ENCODE data around the gene PRDM16.

Gene PRDM16

GRCh38 chr1:3068564-3069431 lies at the start of gene PRDM16:
Gene PRDM16 (plus strand): TSS chr1:3069203. CDS start chr1:3069260, 57 bp downstream.
- no peak for DNase-seq (ENCODE audit: low read depth in 2 of 2)

- no peak for DNase-seq (ENCODE audit: low read depth in 2 of 2)
These were observed 49.4 kb upstream of the PRDM16 start for GRCh38 chr1:3019516-3020051.

- no peak for DNase-seq (ENCODE audit: low read depth in 2 of 2)
These were observed 48.6 kb upstream of the PRDM16 start for GRCh38 chr1:3020263-3020909.

- no peak for DNase-seq (ENCODE audit: low read depth in 2 of 2)
These were observed 47.8 kb upstream of the PRDM16 start, which contains the start of gene ACTRT2 for GRCh38 chr1:3021233-3021671. Gene ACTRT2 (plus strand): TSS chr1:3021467. CDS start chr1:3021687, 220 bp downstream.

GRCh38 chr1:3021801-3022401 lies 47.1 kb upstream of the PRDM16 start:
- no peak for DNase-seq (ENCODE audit: low read depth in 2 of 2)

GRCh38 chr1:3022511-3022973 lies 46.5 kb upstream of the PRDM16 start:
- DNase-seq (ENCODE audit: low read depth in 2 of 2), result no peak

GRCh38 chr1:3022976-3023375 lies 46.0 kb upstream of the PRDM16 start:
- DNase-seq (ENCODE audit: low read depth in 2 of 2), result no peak

GRCh38 chr1:3024019-3024418 lies 45.0 kb upstream of the PRDM16 start:
- no peak for DNase-seq (ENCODE audit: low read depth in 2 of 2)

GRCh38 chr1:3024588-3024987 lies 44.4 kb upstream of the PRDM16 start:
- DNase-seq (ENCODE audit: low read depth in 2 of 2), result no peak

- DNase-seq (ENCODE audit: low read depth in 2 of 2), result no peak
These were observed 42.9 kb upstream of the PRDM16 start for GRCh38 chr1:3026124-3026523.

GRCh38 chr1:3026581-3027391 lies 42.2 kb upstream of the PRDM16 start:
- no peak for DNase-seq (ENCODE audit: low read depth in 2 of 2)

GRCh38 chr1:3027611-3028371 lies 41.2 kb upstream of the PRDM16 start:
- no peak for DNase-seq (ENCODE audit: low read depth in 2 of 2)

- no peak for DNase-seq (ENCODE audit: low read depth in 2 of 2)
These were observed 40.3 kb upstream of the PRDM16 start for GRCh38 chr1:3028531-3029282.

GRCh38 chr1:3029481-3029961 lies 39.5 kb upstream of the PRDM16 start:
- DNase-seq (ENCODE audit: low read depth in 2 of 2), result no peak

GRCh38 chr1:3029991-3030662 lies 38.9 kb upstream of the PRDM16 start:
- no peak for DNase-seq (ENCODE audit: low read depth in 2 of 2)

GRCh38 chr1:3030663-3031381 lies 38.2 kb upstream of the PRDM16 start:
- no peak for DNase-seq (ENCODE audit: low read depth in 2 of 2)

GRCh38 chr1:3031401-3032221 lies 37.4 kb upstream of the PRDM16 start:
- DNase-seq (ENCODE audit: low read depth in 2 of 2), result no peak

Measured in stimulated activated CD8-positive, alpha-beta memory T cell treated with anti-CD3 and anti-CD28 coated beads, Interleukin-15, amount 100 ng/mL, for 4 hours (primary cell).